Ishikawa (cell line): ENCODE data around the gene TNIP1.

Experiments
- CEBPB ChIP-seq: IDR thresholded peaks from 2 replicates; pipeline ENCODE4 v1.6.1; 2012
- CREB1 ChIP-seq: IDR thresholded peaks from 2 replicates; pipeline ENCODE4 v1.6.1; 2012; ENCODE audit warnings: low read depth
- EGR1 ChIP-seq: IDR thresholded peaks from 2 replicates; pipeline ENCODE4 v1.6.1; 2012
- EP300 ChIP-seq: IDR thresholded peaks from 2 replicates; pipeline ENCODE4 v1.6.1; 2012; ENCODE audit warnings: borderline replicate concordance
- FOXM1 ChIP-seq: IDR thresholded peaks from 2 replicates; pipeline ENCODE4 v1.6.1; 2012; ENCODE audit warnings: low read depth, borderline replicate concordance
- NFIC ChIP-seq: IDR thresholded peaks from 2 replicates; pipeline ENCODE4 v1.6.1; 2012
- RAD21 ChIP-seq: IDR thresholded peaks from 2 replicates; pipeline ENCODE4 v1.6.1; 2012; ENCODE audit warnings: low read depth
- REST ChIP-seq: IDR thresholded peaks from 2 replicates; pipeline ENCODE4 v1.6.1; 2012; ENCODE audit warnings: low read depth, mild to moderate bottlenecking
- TAF1 ChIP-seq: IDR thresholded peaks from 2 replicates; pipeline ENCODE4 v1.6.1; 2012; ENCODE audit warnings: low read depth, mild to moderate bottlenecking
- TCF12 ChIP-seq: IDR thresholded peaks from 2 replicates; pipeline ENCODE4 v1.6.1; 2012; ENCODE audit warnings: low read depth
- TEAD4 ChIP-seq: IDR thresholded peaks from 2 replicates; pipeline ENCODE4 v1.6.1; 2012
- USF1 ChIP-seq: IDR thresholded peaks from 2 replicates; pipeline ENCODE4 v1.6.1; 2012
- YY1 ChIP-seq: IDR thresholded peaks from 2 replicates; pipeline ENCODE4 v1.6.1; 2012; ENCODE audit warnings: low read depth
- ZBTB7A ChIP-seq: IDR thresholded peaks from 2 replicates; pipeline ENCODE4 v1.6.1; 2012; ENCODE audit warnings: low read depth
- TF ChIP-seq, protein P1 (sequence below): IDR thresholded peaks from 2 replicates; pipeline ENCODE4 v1.6.1; 2012

TNIP1 gene

DNA sequence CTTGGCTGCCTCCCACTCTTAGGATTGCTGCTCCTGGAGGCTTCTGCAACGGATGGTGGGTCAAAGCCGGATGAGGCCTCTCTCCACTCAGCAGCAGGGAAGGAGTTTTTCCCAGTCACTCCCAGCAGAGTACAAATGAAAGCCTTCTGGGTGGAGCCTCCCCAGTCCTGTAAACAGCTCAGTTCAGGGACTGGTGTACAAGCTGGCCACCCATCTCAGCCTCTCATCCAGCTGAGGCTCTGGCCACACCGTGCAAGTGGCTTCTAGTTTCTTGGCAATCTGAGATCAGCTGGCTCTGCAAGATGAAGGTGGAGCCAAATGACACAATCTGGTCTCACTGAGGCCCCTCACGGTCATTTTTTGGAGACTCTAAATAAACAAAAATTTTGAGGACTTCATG lies 50.5 kb downstream of the TNIP1 start:
- TF ChIP-seq FOXM1, result no peak
- no peak for TF ChIP-seq ZBTB7A
- no peak for TF ChIP-seq TEAD4
- no peak for TF ChIP-seq NFIC
- no peak for TF ChIP-seq RAD21
- TF ChIP-seq, protein P1, sequence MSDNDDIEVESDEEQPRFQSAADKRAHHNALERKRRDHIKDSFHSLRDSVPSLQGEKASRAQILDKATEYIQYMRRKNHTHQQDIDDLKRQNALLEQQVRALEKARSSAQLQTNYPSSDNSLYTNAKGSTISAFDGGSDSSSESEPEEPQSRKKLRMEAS, result no peak
- TF ChIP-seq CREB1, result no peak
- no peak for TF ChIP-seq TAF1
- no peak for TF ChIP-seq EP300
- TF ChIP-seq EGR1, result no peak
- TF ChIP-seq YY1, result no peak
- TF ChIP-seq TCF12, result no peak
- TF ChIP-seq CEBPB, result no peak
- no peak for TF ChIP-seq USF1
- no peak for TF ChIP-seq REST

DNA sequence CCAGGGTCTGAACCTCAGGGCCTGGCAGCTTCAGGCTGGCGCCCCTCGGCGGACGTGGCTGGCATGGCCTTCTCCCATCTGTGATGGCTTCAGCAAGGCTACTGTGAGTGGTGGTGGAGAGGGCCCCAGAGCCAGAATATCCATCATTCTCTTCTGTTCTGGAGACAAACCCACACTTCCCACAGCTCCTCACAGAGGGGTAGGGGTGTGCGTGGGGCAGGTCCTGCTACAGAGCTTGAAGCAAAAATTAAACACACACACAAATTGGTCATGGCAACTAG lies 50.8 kb downstream of the TNIP1 start:
- TF ChIP-seq CEBPB (no peak), TCF12 (no peak), TEAD4 (no peak), YY1 (no peak), FOXM1 (no peak), CREB1 (no peak), ZBTB7A (no peak), TAF1 (no peak), EP300 (no peak), REST (no peak), NFIC (no peak), EGR1 (no peak), USF1 (no peak), RAD21 (no peak)
- TF ChIP-seq, protein P1, result no peak

DNA sequence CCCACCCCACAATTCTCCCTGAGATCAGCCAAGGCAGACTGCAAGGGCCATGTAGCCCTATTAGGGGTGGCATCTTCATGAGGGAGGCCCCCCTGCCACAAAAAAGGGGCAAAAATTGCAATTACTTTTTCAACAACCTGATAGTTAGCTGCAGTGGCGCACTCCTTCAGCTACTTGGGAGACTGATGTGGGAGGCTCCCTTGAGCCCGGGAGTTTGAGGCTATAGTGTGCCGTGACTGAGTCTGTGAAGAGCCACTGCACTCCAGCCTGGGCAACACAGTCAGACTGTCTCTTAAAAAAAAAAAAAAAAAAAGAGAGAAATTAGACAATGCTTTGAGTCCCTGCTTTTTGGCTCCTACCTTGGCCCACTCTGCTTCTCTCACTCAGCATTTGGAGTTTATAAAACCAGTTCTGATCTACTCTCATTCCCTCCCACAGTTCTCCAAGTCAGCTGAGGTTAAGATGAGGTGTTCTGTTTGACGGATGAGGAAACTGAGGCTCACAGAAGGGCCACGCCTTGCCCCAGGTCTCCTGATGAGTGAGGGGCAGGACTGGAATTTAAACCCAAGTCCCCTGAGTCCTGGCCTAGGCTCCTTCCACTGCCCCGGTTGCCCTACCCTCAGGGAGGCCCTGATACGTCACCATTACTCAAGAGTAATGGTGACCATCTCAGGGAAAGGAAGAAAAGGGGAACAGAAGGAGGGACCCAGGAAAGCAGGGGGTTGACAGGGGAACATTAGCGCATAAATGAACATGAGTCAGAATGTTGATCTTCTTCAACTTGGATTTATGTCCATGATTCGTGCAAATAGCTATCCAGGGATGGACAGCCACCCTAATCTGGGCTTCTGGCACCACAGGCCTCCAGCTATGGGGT lies 51.4 kb downstream of the TNIP1 start:
- TF ChIP-seq YY1 (no peak), CEBPB (no peak), RAD21 (no peak), NFIC (no peak), EP300 (no peak), REST (no peak), CREB1 (no peak), TCF12 (no peak), USF1 (no peak), ZBTB7A (no peak), EGR1 (no peak), FOXM1 (no peak), TEAD4 (no peak), TAF1 (no peak)
- TF ChIP-seq, protein P1, result no peak
